ENCODE results near the gene DIRAS1.

DIRAS1 gene

GRCh38 chr19:2720777-2721569 lies at the start of gene DIRAS1:
Gene DIRAS1 (minus strand): TSS chr19:2721372. CDS start chr19:2717806, 3,566 bp downstream.
- no peak for DNase-seq (ENCODE audit: extremely low spot score, insufficient read length, low read depth)
- no peak for FAIRE-seq

GRCh38 chr19:2770055-2771013 lies 49.2 kb upstream of the DIRAS1 start:
- no peak for FAIRE-seq
- DNase-seq (ENCODE audit: extremely low spot score, insufficient read length, low read depth): no peak

GRCh38 chr19:2769218-2769617 lies 48.0 kb upstream of the DIRAS1 start:
- FAIRE-seq (no peak), DNase-seq (ENCODE audit: extremely low spot score, insufficient read length, low read depth) (no peak)

GRCh38 chr19:2768365-2769132 lies 47.4 kb upstream of the DIRAS1 start:
- FAIRE-seq: no peak

GRCh38 chr19:2767688-2768087 lies 46.5 kb upstream of the DIRAS1 start:
- DNase-seq (ENCODE audit: extremely low spot score, insufficient read length, low read depth) (no peak), FAIRE-seq (no peak)

More at GRCh38 chr19:2768365-2769132, 47.4 kb upstream of the DIRAS1 start:
- DNase-seq (ENCODE audit: extremely low spot score, insufficient read length, low read depth): no peak

- FAIRE-seq (no peak), DNase-seq (ENCODE audit: extremely low spot score, insufficient read length, low read depth) (no peak)
Observed at GRCh38 chr19:2766594-2767372, 45.6 kb upstream of the DIRAS1 start.

GRCh38 chr19:2765376-2765775 lies 44.2 kb upstream of the DIRAS1 start:
- FAIRE-seq: no peak
- DNase-seq (ENCODE audit: extremely low spot score, insufficient read length, low read depth): no peak

- FAIRE-seq (no peak), DNase-seq (ENCODE audit: extremely low spot score, insufficient read length, low read depth) (no peak)
Observed at GRCh38 chr19:2764945-2765344, 43.8 kb upstream of the DIRAS1 start.

GRCh38 chr19:2763687-2764086 lies 42.5 kb upstream of the DIRAS1 start:
- no peak for FAIRE-seq
- DNase-seq (ENCODE audit: extremely low spot score, insufficient read length, low read depth): no peak

GRCh38 chr19:2762783-2763496 lies 41.8 kb upstream of the DIRAS1 start:
- DNase-seq (ENCODE audit: extremely low spot score, insufficient read length, low read depth): no peak
- FAIRE-seq: no peak

GRCh38 chr19:2761876-2762782 lies 41.0 kb upstream of the DIRAS1 start:
- FAIRE-seq (no peak), DNase-seq (ENCODE audit: extremely low spot score, insufficient read length, low read depth) (no peak)

- no peak for FAIRE-seq
- no peak for DNase-seq (ENCODE audit: extremely low spot score, insufficient read length, low read depth)
Observed at GRCh38 chr19:2761309-2761677, 40.1 kb upstream of the DIRAS1 start.

- FAIRE-seq (no peak), DNase-seq (ENCODE audit: extremely low spot score, insufficient read length, low read depth) (no peak)
Observed at GRCh38 chr19:2759965-2760364, 38.8 kb upstream of the DIRAS1 start.

GRCh38 chr19:2759362-2759761 lies 38.2 kb upstream of the DIRAS1 start:
- FAIRE-seq (no peak), DNase-seq (ENCODE audit: extremely low spot score, insufficient read length, low read depth) (no peak)

- DNase-seq (ENCODE audit: extremely low spot score, insufficient read length, low read depth) (no peak), FAIRE-seq (no peak)
Observed at GRCh38 chr19:2758601-2759313, 37.6 kb upstream of the DIRAS1 start.

GRCh38 chr19:2756921-2757881 lies 36.0 kb upstream of the DIRAS1 start:
- DNase-seq (ENCODE audit: extremely low spot score, insufficient read length, low read depth): no peak
- FAIRE-seq: no peak
